HG02623 (cell line): ENCODE measurements around the gene SPN.
"Not testable (repeated sequence)": the region's sequence is repeated elsewhere in the genome, so short reads cannot be mapped to it uniquely, and the experiment has no call there.

Source experiments
- ATAC-seq: cut with Tn5 transposase; IDR thresholded peaks from one replicate; pipeline ENCODE4 v1.9.1; 2021; ENCODE audit warnings: moderate library complexity; ENCODE audit not compliant: unreplicated experiment

Gene SPN

GRCh38 chr16:29699324-29700219 is 36.5 kb downstream of the SPN start:
- no peak for ATAC-seq

- ATAC-seq: no peak
Observed at GRCh38 chr16:29700253-29700987, 37.4 kb downstream of the SPN start.

- no peak for ATAC-seq
Observed at GRCh38 chr16:29701214-29701555, 38.1 kb downstream of the SPN start.

GRCh38 chr16:29702269-29702668 is 39.2 kb downstream of the SPN start:
- ATAC-seq: no peak

GRCh38 chr16:29705030-29705429 is 42.0 kb downstream of the SPN start:
- no peak for ATAC-seq

GRCh38 chr16:29707160-29707559 is 44.1 kb downstream of the SPN start:
- not testable (repeated sequence) for ATAC-seq

GRCh38 chr16:29708917-29709600 is 46.0 kb downstream of the SPN start:
- no peak for ATAC-seq

GRCh38 chr16:29709657-29710056 is 46.6 kb downstream of the SPN start:
- not testable (repeated sequence) for ATAC-seq

- no peak for ATAC-seq
Observed at GRCh38 chr16:29710227-29711219, 47.5 kb downstream of the SPN start.

- ATAC-seq: no peak
Observed at GRCh38 chr16:29712809-29713208, 49.8 kb downstream of the SPN start.

- no peak for ATAC-seq
Observed at GRCh38 chr16:29714396-29714795, 51.3 kb downstream of the SPN start.

GRCh38 chr16:29714972-29715371 is 51.9 kb downstream of the SPN start:
- ATAC-seq: no peak

- ATAC-seq: no peak
Observed at GRCh38 chr16:29717113-29717512, 54.1 kb downstream of the SPN start.

- no peak for ATAC-seq
Observed at GRCh38 chr16:29719063-29719462, 56.0 kb downstream of the SPN start.
